GM12872 (cell line): ENCODE measurements around the gene MACROD2.

Experiments
- TF ChIP-seq, protein P1 (sequence below): IDR thresholded peaks from 3 replicates; pipeline ENCODE4 v1.5.1; 2011; ENCODE audit warnings: low read depth, mild to moderate bottlenecking, low read length, moderate library complexity; ENCODE audit not compliant: insufficient read depth

Gene MACROD2

DNA sequence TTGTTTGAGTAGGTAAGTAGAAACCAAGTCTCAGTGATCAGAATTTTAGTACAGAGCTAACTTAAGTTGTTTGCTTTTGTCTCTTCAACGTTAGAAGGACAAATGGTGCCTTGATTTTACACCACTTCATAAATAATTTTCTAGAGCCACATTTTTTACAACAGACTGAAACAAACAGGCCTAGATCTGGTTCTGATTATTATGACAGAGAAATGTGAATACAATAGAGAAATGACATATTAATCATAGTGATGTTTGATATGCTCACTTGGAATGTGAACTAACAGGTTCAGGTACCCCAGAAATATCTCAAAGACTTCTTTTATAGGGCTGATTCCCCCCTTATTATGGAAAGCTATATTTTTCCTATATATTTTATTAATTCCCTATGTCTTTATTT lies 1817.4 kb downstream of the MACROD2 start:
- TF ChIP-seq, protein P1, sequence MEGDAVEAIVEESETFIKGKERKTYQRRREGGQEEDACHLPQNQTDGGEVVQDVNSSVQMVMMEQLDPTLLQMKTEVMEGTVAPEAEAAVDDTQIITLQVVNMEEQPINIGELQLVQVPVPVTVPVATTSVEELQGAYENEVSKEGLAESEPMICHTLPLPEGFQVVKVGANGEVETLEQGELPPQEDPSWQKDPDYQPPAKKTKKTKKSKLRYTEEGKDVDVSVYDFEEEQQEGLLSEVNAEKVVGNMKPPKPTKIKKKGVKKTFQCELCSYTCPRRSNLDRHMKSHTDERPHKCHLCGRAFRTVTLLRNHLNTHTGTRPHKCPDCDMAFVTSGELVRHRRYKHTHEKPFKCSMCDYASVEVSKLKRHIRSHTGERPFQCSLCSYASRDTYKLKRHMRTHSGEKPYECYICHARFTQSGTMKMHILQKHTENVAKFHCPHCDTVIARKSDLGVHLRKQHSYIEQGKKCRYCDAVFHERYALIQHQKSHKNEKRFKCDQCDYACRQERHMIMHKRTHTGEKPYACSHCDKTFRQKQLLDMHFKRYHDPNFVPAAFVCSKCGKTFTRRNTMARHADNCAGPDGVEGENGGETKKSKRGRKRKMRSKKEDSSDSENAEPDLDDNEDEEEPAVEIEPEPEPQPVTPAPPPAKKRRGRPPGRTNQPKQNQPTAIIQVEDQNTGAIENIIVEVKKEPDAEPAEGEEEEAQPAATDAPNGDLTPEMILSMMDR = no peak

- TF ChIP-seq, protein P1 = no peak
These were observed 1819.0 kb downstream of the MACROD2 start for GRCh38 chr20:15814360-15814759.

- TF ChIP-seq, protein P1 = no peak
These were observed 1819.6 kb downstream of the MACROD2 start for GRCh38 chr20:15814911-15815310.

- TF ChIP-seq, protein P1 = no peak
These were observed 1822.0 kb downstream of the MACROD2 start for GRCh38 chr20:15817351-15817750.

DNA sequence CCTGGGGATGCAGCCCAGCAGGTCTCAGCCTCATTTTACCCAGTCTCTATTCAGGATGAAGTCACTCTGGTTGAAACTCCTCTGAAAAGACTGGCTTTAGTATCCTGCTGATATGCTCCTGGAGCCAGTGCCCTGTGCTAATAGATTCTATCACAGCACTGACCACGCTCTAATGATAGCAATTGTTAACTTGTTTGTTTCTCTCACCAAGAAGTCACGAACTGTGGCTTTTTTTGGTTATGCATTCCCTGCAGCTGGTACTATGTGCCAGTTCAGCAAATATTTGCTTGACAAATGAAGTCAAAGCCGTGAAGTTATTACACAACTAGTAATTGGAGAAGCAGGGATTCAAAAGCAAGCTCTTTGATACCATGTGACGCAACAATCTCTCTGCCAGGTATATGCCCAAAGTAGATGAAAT lies 1823.3 kb downstream of the MACROD2 start:
- TF ChIP-seq, protein P1 = no peak

DNA sequence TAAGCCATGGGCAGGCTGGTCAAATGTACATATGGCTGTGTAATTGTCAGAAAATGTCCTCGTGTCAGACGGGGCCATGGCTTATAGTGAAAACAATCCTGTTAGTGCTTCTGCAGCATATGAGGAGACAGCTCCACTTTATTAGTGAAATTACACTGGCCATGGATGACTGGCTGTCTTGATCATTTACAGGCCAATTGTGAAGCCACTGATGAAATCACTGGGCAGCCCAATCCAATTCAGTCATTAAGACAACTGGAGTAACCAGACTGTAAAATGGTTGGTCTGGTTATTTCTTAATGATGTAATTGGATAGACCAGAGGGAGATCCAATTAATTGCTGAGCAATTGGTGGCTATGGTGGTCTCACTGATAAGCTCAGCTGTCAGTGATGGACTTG lies 1828.4 kb downstream of the MACROD2 start:
- TF ChIP-seq, protein P1 = no peak

DNA sequence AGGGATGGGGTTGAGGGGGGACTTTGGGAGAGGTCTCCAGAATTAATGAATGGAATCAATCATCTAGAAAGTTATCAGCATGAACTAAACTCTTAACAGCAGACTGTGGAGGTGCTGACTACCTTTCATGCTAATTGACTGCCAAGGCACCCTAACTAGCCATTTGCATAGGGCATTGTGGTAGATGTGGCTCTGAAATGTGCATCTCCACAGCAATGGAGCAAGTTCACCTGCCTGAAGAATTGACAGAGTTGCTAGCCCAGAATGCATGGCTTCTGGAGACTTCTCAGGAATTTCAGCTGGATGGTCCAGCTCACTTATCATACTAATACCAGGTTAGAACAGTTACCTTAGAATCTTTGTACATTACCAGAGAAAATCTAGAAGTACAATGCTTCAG lies 1832.3 kb downstream of the MACROD2 start:
- TF ChIP-seq, protein P1 = no peak

GRCh38 chr20:15831201-15831600 lies 1835.9 kb downstream of the MACROD2 start:
- TF ChIP-seq, protein P1 = no peak
